ENCODE measurements around the gene UBE2V1. TPM values are rescaled to one million over a fixed set of nuclear protein-coding genes. Genes with fewer than 3 reads are reported as not detected.

UBE2V1 gene
- total RNA-seq, 1 donor from 2014 or later, result 83.2 TPM

GRCh38 chr20:50058662-50059402 lies 54.1 kb downstream of the UBE2V1 start:
- ATAC-seq (no peak), DNase-seq (no peak)
- H3K36me3 ChIP-seq, result no peaks in the 10 kb centered on the region
- no peak for TF ChIP-seq CTCF (IDR thresholded peaks at IDR 0.05)
- H3K27me3 ChIP-seq, result no peaks in the 10 kb centered on the region
- no peaks in the 10 kb centered on the region for H3K9me3 ChIP-seq
- no peak overlapping the region for H3K4me3 ChIP-seq
- peaks cover 2% of the 10 kb centered on the region for H3K4me1 ChIP-seq
- intact Hi-C loops (cut with DNase I), result no loop called here
- H3K27ac ChIP-seq, result no peak overlapping the region

GRCh38 chr20:50057714-50058053 lies 55.3 kb downstream of the UBE2V1 start:
- peaks cover 2% of the 10 kb centered on the region for H3K4me1 ChIP-seq
- DNase-seq, result no peak

GRCh38 chr20:50056951-50057713 lies 55.8 kb downstream of the UBE2V1 start:
- Histone ChIP-seq H3K27me3 (no peaks in the 10 kb centered on the region), H3K4me1 (peaks cover 2% of the 10 kb centered on the region), H3K27ac (no peak overlapping the region), H3K36me3 (no peaks in the 10 kb centered on the region), H3K4me3 (no peak overlapping the region), H3K9me3 (no peaks in the 10 kb centered on the region)
- intact Hi-C loops (cut with DNase I), result no loop called here
- no peak for TF ChIP-seq CTCF (IDR thresholded peaks at IDR 0.05)
- ATAC-seq, result no peak
- no peak for DNase-seq

More at GRCh38 chr20:50057714-50058053, 55.3 kb downstream of the UBE2V1 start:
- H3K27me3 ChIP-seq, result no peaks in the 10 kb centered on the region
- H3K36me3 ChIP-seq, result no peaks in the 10 kb centered on the region
- intact Hi-C loops (cut with DNase I), result no loop called here
- ATAC-seq, result no peak
- no peak for TF ChIP-seq CTCF (IDR thresholded peaks at IDR 0.05)
- no peak overlapping the region for H3K4me3 ChIP-seq
- no peak overlapping the region for H3K27ac ChIP-seq
- H3K9me3 ChIP-seq, result no peaks in the 10 kb centered on the region

GRCh38 chr20:50056408-50056926 lies 56.5 kb downstream of the UBE2V1 start:
- H3K27ac ChIP-seq, result no peak overlapping the region
- no peak for TF ChIP-seq CTCF (IDR thresholded peaks at IDR 0.05)
- no peaks in the 10 kb centered on the region for H3K9me3 ChIP-seq
- DNase-seq (no peak), ATAC-seq (no peak)
- peaks cover 2% of the 10 kb centered on the region for H3K4me1 ChIP-seq
- H3K27me3 ChIP-seq, result no peaks in the 10 kb centered on the region
- no peak overlapping the region for H3K4me3 ChIP-seq
- intact Hi-C loops (cut with DNase I), result no loop called here
- H3K36me3 ChIP-seq, result no peaks in the 10 kb centered on the region

- no peak overlapping the region for H3K27ac ChIP-seq
- TF ChIP-seq CTCF (IDR thresholded peaks at IDR 0.05), result no peak
- H3K4me1 ChIP-seq, result peaks cover 2% of the 10 kb centered on the region
- ATAC-seq (no peak), DNase-seq (no peak)
- no peaks in the 10 kb centered on the region for H3K9me3 ChIP-seq
- no peaks in the 10 kb centered on the region for H3K36me3 ChIP-seq
- intact Hi-C loops (cut with DNase I), result no loop called here
- no peaks in the 10 kb centered on the region for H3K27me3 ChIP-seq
- no peak overlapping the region for H3K4me3 ChIP-seq
These were observed 57.3 kb downstream of the UBE2V1 start for GRCh38 chr20:50055524-50056083.

All from upper lobe of right lung (tissue), 1 donor.